Dermis microvascular lymphatic vessel endothelial cell (primary cell): ENCODE data around the gene RHOD. TPM values are rescaled to one million over a fixed set of nuclear protein-coding genes. Genes with fewer than 3 reads are reported as not detected.

Experiments
- DNase-seq, 2 donors: peaks; one replicate each; pipeline versions ENCODE4 v3.0.0 to v3.0.0-alpha.2; 2010; ENCODE audit warnings: low read depth in 2 of 2
- total RNA-seq: library from RNA; depleted of rRNA; stranded (reverse); fragments of >200 nt; gene quantifications from 2 replicates; pipeline ENCODE4 v1.2.1, GENCODE V29; 2014

RHOD gene, protein sequence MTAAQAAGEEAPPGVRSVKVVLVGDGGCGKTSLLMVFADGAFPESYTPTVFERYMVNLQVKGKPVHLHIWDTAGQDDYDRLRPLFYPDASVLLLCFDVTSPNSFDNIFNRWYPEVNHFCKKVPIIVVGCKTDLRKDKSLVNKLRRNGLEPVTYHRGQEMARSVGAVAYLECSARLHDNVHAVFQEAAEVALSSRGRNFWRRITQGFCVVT
- total RNA-seq: 16.9 and 24.0 TPM in 2 replicates

DNA sequence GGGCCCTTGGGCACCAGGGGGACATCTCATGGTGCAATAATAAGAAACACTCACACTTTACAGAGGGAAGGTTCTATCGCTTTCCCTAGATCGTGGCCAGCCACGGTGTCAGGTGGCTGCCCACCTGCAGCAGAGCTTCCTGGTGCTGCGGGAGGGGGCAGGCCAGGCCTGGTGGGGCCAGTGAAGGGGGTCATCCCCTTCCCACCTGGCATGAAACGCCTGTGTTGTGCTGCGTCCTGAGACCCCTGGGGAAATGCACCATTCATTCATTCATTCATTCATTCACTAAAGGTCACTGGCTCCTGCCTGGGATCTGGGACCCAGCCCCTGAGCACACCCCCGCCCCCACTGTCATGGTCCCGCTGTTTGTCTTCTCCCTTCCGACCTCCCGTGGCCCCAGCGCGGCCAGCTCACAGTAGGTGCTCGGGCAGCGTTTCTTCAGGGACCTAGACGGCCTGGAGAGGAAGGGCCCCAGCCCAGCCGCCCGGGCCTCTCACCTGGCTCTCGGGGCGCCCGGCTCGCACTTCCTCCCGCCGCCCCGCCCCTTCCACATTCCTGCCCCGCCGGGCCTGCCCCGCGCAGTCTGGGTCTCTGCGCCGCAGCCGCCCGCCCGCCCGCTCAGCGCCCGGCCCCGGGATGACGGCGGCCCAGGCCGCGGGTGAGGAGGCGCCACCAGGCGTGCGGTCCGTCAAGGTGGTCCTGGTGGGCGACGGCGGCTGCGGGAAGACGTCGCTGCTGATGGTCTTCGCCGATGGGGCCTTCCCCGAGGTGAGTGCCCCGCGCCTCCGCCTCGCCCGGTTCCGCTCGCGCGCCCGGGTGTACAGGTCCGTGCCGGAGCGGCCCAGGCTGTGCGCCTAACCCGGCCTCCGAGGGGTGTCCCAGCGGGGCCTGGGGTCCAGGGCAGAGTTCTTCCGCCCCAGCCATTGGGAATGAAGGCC is at the start of gene RHOD:
TSS of gene RHOD (plus strand) at position 581 of the 938 bp plus-strand sequence. CDS start at position 637, 56 bp downstream.
- DNase-seq: peak in 1 of 2 donors; percentile 50

GRCh38 chr11:67007126-67007525 is 49.5 kb upstream of the RHOD start:
- no peak for DNase-seq

DNA sequence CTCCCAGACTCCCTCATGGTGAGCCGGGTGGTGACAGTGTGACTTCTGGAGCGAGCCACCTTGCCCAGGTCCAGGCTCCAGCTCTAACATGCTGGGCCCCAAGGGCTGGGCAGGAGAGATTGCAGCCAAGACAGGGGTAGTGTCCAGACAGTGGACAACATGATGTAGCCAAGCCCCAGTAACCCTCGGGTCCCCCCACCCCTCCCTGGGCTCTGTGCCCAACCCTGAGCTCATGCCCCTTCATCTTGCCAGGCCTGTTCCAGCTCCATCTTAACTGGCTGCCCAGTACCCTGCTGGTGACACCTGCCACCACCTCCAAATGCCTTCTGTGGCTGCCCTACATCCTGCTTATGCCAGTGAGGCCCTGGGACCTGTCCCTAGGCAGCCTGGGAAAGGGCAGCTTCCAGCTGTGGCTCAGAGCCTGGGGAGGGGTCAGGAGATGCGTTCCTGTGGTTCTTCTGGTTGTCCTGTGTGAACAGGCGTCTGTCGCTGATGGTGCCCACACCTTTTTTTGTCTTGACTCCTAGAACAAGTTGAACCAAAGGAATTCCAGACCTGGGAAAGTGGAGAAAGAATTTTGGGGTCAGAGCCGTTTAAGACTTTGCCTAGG is 46.2 kb upstream of the RHOD start:
- DNase-seq: no peak

DNA sequence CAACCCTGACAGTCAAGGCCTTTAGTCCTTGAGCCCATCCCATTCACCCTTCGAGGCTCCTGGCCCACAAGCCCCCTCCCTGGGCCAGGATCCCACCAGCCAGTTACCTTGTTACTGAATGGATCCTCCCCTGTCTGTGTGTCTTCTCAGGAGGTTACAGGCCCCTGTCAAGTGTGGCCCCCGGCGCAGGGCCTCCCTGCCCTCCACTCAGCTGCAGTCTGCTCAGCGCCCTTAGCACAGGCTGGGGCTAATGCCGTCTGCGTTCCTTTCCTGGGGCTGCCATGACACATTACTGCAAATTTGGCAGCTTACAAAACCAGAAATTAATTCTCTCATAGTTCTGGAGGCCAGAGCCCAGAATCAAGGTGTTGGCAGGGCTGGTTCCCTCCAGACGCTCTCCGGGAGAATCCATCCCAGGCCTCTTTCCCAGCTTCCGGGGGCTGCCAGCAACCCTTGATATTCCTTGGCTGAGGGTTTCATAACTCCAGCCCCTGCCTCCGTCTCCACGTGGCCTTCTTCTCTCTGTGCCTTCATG is 43.1 kb upstream of the RHOD start:
- DNase-seq: no peak

DNA sequence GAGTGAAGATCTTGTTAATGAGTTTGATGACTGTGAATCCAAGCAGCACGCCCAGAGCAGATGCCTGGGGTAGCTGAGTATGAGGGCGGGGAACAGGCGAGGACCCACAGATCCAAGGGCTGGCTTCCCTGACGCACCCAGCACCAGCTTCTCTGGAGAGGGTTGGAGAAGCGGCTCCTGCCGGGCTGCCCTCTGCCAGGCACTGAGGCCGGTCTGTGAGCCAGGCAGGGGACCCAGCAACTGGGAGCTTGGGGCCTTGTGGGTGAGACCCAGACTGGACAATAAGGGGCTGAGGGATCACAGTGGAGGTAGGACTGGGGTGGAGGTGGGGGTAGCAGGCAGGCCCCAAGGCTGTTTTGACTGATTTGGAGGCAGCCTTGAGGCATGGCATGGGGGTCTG is 42.3 kb upstream of the RHOD start:
- DNase-seq: no peak

DNA sequence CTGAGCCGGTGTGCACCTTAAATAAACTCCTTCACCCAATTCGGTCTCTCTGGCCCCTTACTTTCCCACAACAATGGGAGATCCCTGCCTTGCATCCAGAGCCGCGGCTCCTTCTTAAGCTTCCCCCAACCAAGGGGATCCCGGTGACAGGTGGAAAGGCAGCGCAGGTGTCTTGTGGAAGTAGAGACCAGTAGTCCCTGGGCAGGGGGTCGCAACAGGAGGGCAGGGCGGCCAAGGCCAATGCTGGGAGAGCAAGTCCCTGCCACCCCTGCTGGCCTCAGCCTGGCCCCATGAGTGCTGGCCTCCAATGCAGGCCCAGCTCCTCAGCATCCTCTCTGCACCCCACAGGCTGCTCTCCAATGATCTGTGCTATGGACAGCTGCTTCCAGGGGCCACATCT is 41.6 kb upstream of the RHOD start:
- no peak for DNase-seq

DNA sequence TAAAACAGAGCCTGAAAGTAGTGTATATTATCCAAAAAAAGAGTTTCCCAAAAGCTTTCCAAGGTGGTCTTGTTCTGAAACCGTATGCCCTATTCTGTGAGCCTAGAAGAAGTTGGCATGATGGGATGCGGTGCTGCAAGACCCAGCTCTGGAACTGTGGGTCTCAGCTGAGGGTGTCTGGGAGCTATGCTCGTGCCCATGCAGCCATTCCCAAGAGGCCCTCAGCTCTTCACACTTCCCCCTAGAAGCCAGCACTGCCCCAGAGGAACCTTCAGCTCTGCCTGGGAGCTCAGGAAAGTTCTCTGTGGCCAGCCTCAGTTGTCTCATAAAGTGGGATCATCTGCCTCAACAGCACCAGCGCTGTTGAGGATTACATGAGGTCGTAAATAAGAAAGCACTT is 40.1 kb upstream of the RHOD start:
- DNase-seq: no peak

DNA sequence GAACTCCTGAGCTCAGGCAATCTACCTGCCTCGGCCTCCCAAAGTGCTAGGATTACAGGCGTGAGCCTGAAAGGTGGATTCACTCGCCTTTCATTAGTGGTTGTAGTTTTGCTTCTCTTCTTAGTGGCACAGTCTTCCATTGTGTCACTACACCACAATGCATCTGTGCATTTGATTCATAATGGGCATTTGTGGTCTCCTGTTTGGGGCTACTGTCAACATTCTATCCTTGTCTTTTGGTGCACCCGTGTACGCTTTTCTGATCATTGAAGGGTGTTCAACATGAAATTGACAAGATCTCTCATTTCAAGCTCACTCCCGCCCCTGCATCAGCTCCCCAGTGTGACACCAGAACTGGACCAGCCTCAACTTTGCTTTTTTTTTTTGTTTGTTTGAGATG is 35.7 kb upstream of the RHOD start:
- no peak for DNase-seq

GRCh38 chr11:67022341-67022933 is 34.2 kb upstream of the RHOD start:
- DNase-seq: peak; percentile 50

DNA sequence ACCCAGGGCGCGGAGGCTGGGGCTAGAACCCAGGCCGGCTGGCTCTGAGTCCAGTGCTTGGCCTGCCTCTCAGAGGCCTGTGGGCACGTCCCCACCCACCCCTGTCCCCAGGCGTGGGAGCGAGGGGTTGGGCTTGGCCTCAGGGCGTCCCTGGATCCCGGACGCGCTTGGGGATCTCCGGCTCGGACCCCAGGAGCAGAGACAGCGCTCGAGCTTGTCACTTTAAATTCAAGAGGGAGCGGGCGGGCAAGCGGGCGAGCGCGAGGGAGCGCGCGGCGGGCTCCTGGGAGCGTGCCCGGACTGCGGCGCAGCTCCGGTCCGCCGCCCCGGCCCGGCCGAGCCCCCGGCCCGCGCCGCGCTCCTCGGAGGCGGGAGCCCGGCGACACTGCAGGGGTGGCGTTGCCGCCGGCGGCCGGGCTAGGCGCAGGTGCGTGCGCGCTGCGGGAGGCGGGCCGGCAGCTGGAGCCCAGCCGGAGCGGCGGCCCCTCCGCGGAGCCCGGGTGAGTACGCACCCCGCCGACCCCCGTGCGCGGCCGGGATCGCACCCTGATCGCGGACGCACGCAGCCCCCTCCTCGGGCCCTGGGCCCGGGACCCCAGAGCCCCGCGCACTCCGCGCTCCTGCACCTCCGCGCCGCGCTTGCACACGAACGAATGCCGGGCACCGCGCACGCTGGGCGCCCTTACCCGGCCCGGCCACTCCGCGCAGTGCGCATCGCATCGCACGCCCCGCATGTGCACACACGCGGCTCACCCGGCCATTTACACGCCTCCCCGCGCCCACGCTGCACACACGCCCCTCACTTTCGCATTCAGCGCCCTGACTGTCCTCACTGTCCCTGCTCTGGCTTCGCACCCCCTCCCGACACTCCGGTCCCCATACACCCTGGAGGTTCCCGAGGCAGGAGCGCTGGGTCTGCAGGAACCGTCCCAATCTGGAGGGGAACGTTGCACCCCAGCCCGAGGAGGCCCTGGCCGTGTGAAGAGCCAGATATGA is 33.4 kb upstream of the RHOD start, which contains the start of gene SYT12:
TSS of gene SYT12 (plus strand) at position 174 of the 996 bp plus-strand sequence. CDS start 7,011 bp downstream, outside the sequence.
- peak in 1 of 2 donors; percentile 22 for DNase-seq

- no peak for DNase-seq
Measured at GRCh38 chr11:67023957-67024353, 32.7 kb upstream of the RHOD start.

DNA sequence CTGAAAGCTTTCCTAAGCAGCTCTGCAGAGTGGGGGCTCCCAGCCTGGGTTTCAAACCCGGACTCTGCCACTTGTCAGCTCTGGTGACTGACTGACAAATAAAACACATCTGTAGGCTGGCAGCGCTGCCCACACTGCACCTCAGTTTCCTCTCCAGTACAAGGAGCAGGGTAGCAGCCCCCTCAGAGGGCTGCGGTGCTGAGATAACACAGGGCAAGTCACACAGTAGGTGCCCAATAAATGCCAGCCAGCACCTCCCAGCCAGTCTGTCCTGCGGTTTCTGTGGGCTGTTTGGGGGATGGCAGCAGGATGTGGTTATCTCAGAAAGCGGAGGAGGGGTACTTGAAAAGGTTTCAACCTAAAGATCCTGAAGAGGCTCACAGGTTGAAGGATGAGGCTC is 32.2 kb upstream of the RHOD start:
- DNase-seq: no peak

- no peak for DNase-seq
Measured at GRCh38 chr11:67024966-67025365, 31.7 kb upstream of the RHOD start.

DNA sequence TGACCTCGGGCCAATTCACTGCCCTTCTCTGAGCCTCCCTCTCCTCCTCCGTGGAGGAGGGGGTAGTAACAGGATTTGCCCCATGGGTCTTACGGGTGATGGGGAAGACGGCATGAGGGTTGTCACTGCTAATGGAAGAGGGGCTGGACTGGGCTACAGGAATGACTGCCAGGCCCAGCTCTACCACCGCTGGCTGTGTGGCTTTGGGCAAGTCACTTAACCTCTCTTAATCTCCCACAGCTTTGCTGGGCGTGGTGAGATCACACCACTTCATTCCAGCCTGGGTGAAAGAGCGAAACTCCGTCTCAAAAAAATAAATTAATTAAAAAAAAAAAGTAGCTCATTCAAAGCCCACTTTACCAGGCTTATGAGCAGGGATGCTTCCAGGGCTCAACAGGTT is 30.9 kb upstream of the RHOD start:
- no peak for DNase-seq

GRCh38 chr11:67026941-67027340 is 29.7 kb upstream of the RHOD start:
- DNase-seq: no peak

DNA sequence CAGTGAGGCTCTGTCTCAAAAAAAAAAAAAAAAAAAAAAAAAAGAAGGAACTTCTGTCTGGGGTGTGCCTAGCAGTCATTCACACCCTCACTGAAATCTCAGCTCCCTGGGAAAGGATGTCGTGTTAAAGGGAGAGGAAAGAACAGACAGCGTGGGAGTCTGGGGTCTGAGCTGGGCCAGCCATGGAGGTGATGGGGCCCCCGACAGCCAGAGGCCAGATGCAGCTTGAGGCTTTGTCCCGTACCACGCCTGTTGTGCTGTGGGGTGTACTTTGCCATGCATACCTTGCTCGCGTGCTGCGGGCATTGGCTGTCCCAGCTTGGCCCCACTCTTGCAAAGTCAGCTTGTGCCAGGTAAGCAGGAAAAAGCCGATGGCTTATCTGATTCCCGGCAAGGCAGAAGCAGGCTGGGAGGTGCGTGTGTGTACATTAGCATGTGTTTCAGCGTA is 29.1 kb upstream of the RHOD start:
- no peak for DNase-seq

GRCh38 chr11:67027943-67028542 is 28.6 kb upstream of the RHOD start:
- no peak for DNase-seq

- DNase-seq: no peak
Measured at GRCh38 chr11:67029146-67029545, 27.5 kb upstream of the RHOD start.

- no peak for DNase-seq
Measured at GRCh38 chr11:67030976-67031375, 25.7 kb upstream of the RHOD start.
